ENCODE results near the gene RPL19.

DNA sequence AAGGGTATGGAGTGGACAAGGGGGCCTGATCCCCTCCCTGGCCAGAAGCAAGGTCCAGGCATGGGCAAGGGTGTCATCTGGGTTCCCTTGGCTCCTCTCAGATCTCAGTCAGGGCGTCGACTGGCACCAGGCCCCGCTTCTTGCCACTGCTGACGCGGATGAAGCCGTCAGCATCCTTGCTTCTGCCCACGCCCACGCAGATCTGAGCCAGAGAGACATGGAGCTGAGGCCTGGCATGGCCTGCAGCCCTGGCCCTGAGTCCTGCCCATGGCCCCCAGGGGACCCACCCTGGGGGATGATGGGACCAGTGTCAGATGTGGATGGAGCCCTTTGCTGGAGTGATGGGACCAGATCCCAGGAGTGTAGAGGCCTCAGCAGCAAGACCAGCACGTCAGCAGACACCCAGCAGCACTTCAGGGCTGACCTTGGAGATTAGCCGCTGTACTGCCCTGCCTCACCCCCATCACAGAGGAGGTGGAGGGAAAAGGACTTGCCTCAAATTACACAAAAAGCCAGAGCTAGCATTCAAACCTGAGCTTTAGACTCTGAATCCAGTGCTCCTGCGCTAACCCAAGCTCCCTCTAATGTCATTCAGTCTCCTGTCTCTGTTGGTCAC, 12.2 kb downstream of the RPL19 start:
- TF ChIP-seq, protein P1, sequence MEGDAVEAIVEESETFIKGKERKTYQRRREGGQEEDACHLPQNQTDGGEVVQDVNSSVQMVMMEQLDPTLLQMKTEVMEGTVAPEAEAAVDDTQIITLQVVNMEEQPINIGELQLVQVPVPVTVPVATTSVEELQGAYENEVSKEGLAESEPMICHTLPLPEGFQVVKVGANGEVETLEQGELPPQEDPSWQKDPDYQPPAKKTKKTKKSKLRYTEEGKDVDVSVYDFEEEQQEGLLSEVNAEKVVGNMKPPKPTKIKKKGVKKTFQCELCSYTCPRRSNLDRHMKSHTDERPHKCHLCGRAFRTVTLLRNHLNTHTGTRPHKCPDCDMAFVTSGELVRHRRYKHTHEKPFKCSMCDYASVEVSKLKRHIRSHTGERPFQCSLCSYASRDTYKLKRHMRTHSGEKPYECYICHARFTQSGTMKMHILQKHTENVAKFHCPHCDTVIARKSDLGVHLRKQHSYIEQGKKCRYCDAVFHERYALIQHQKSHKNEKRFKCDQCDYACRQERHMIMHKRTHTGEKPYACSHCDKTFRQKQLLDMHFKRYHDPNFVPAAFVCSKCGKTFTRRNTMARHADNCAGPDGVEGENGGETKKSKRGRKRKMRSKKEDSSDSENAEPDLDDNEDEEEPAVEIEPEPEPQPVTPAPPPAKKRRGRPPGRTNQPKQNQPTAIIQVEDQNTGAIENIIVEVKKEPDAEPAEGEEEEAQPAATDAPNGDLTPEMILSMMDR (IDR thresholded peaks at IDR 0.05; ENCODE audit: poor library complexity) = no peak
- TF ChIP-seq EZH2phosphoT487 (IDR thresholded peaks at IDR 0.05; ENCODE audit: low read depth, severe bottlenecking, unreplicated experiment) (no peak), EZH2 (IDR thresholded peaks at IDR 0.05; ENCODE audit: borderline replicate concordance) (no peak)
